Liver (tissue), 9 donors: Measurements from ENCODE around the gene UBXN1. TPM values are rescaled to one million over a fixed set of nuclear protein-coding genes. Genes with fewer than 3 reads are reported as not detected.

Experiments
- DNase-seq: peaks from one replicate; pipeline ENCODE4 v3.0.0-alpha.2; 2017; ENCODE audit warnings: low spot score
- H3K27ac ChIP-seq, 2 donors: one replicate each; pipeline ENCODE4 v1.7.0; 2013; ENCODE audit warnings: inconsistent platforms in 2 of 2, low read length in 2 of 2, control low read depth in 1 of 2, low read depth in 1 of 2, mild to moderate bottlenecking in 1 of 2
- H3K27me3 ChIP-seq, 4 donors: one replicate each; pipeline versions ENCODE4 v1.6.1 to v1.7.0; 2013; ENCODE audit warnings: low read length in 3 of 4, inconsistent platforms in 1 of 4, mild to moderate bottlenecking in 1 of 4, moderate library complexity in 1 of 4; ENCODE audit not compliant: control insufficient read depth in 4 of 4, insufficient read depth in 4 of 4
- H3K36me3 ChIP-seq, 4 donors: one replicate each; pipeline versions ENCODE4 v1.6.1 to v1.7.0; 2013; ENCODE audit warnings: low read length in 3 of 4, mild to moderate bottlenecking in 3 of 4, low read depth in 1 of 4, moderate library complexity in 1 of 4; ENCODE audit not compliant: control insufficient read depth in 4 of 4, insufficient read depth in 3 of 4
- H3K4me1 ChIP-seq, 4 donors: one replicate each; pipeline versions ENCODE4 v1.6.1 to v1.7.0; 2013; ENCODE audit warnings: low read length in 3 of 4, mild to moderate bottlenecking in 3 of 4, moderate library complexity in 1 of 4; ENCODE audit not compliant: control insufficient read depth in 4 of 4, insufficient read depth in 4 of 4
- H3K4me3 ChIP-seq, 3 donors: one replicate each; pipeline versions ENCODE4 v1.6.1 to v1.7.0; 2013; ENCODE audit warnings: low read length in 3 of 3, control low read depth in 1 of 3, low read depth in 1 of 3, mild to moderate bottlenecking in 1 of 3
- H3K9ac ChIP-seq, 2 donors: one replicate each; pipeline ENCODE4 v1.7.0; 2013; ENCODE audit warnings: low read length in 2 of 2, mild to moderate bottlenecking in 2 of 2, moderate library complexity in 2 of 2, control low read depth in 1 of 2, low read depth in 1 of 2
- H3K9me3 ChIP-seq, 4 donors: one replicate each; pipeline versions ENCODE4 v1.6.1 to v1.7.0; 2013; ENCODE audit warnings: low read length in 3 of 4; ENCODE audit not compliant: control insufficient read depth in 4 of 4
- ATF3 ChIP-seq: IDR thresholded peaks from 2 replicates; pipeline ENCODE4 v1.6.1; 2016; ENCODE audit warnings: antibody characterized with exemption
- EGR1 ChIP-seq, 2 donors: IDR thresholded peaks; 2 replicates each; pipeline ENCODE4 v1.6.1; 2016 to 2018; ENCODE audit warnings: antibody characterized with exemption in 2 of 2, low read depth in 2 of 2
- FOXA1 ChIP-seq: IDR thresholded peaks from 2 replicates; pipeline ENCODE4 v1.6.1; 2016; ENCODE audit warnings: antibody characterized with exemption
- FOXA2 ChIP-seq: IDR thresholded peaks from 2 replicates; pipeline ENCODE4 v1.6.1; 2016; ENCODE audit warnings: antibody characterized with exemption
- GABPA ChIP-seq, 2 donors: IDR thresholded peaks in 1 of 2; conservative IDR thresholded peaks in 1 of 2; 2 replicates each; pipeline ENCODE4 v1.6.1; 2016; ENCODE audit warnings: antibody characterized with exemption in 2 of 2, mild to moderate bottlenecking in 1 of 2, moderate library complexity in 1 of 2
- HNF4A ChIP-seq, 2 donors: conservative IDR thresholded peaks; 2 replicates each; pipeline ENCODE4 v1.6.1; 2016; ENCODE audit warnings: antibody characterized with exemption in 2 of 2, mild to moderate bottlenecking in 2 of 2
- HNF4G ChIP-seq: IDR thresholded peaks from 2 replicates; pipeline ENCODE4 v1.6.1; 2016; ENCODE audit warnings: antibody characterized with exemption
- JUND ChIP-seq, 2 donors: IDR thresholded peaks; 2 replicates each; pipeline ENCODE4 v1.6.1; 2016; ENCODE audit warnings: antibody characterized with exemption in 2 of 2
- MAX ChIP-seq: IDR thresholded peaks from 2 replicates; pipeline ENCODE4 v1.6.1; 2016; ENCODE audit warnings: antibody characterized with exemption
- NR2F2 ChIP-seq: IDR thresholded peaks from 2 replicates; pipeline ENCODE4 v1.6.1; 2016; ENCODE audit warnings: antibody characterized with exemption
- RAD21 ChIP-seq, 2 donors: IDR thresholded peaks; 2 replicates each; pipeline ENCODE4 v1.6.1; 2016; ENCODE audit warnings: antibody characterized with exemption in 2 of 2, mild to moderate bottlenecking in 2 of 2
- RXRA ChIP-seq, 2 donors: IDR thresholded peaks; 2 replicates each; pipeline ENCODE4 v1.6.1; 2017 to 2018; ENCODE audit warnings: antibody characterized with exemption in 2 of 2, mild to moderate bottlenecking in 1 of 2
- SP1 ChIP-seq: IDR thresholded peaks from 2 replicates; pipeline ENCODE4 v1.6.1; 2018; ENCODE audit warnings: antibody characterized with exemption, mild to moderate bottlenecking
- TAF1 ChIP-seq: conservative IDR thresholded peaks from 2 replicates; pipeline ENCODE4 v1.6.1; 2016; ENCODE audit warnings: antibody characterized with exemption, mild to moderate bottlenecking
- YY1 ChIP-seq: IDR thresholded peaks from 2 replicates; pipeline ENCODE4 v1.6.1; 2016; ENCODE audit warnings: antibody characterized with exemption, mild to moderate bottlenecking
- ZBTB33 ChIP-seq: IDR thresholded peaks from 2 replicates; pipeline ENCODE4 v1.6.1; 2016; ENCODE audit warnings: antibody characterized with exemption
- WGBS: extraction: QIAGEN DNeasy Blood & Tissue Kit; methylation state at CpG from one replicate; pipeline ENCODE4 v1.1.7; 2013; 5-methylcytosine and 5-hydroxymethylcytosine counted together
- polyA plus RNA-seq, 2 donors: library from polyadenylated mRNA; stranded (reverse) in 1 of 2; unstranded in 1 of 2; fragments of 200-250 nt in 1 of 2; fragments of >200 nt in 1 of 2; fragmentation: Nextera tagmentation in 1 of 2; extraction: Ambion mirVana in 1 of 2; gene quantifications; one replicate each; pipeline versions ENCODE4 v1.2.1 to v1.2.3, GENCODE V29; 2013 to 2015
- total RNA-seq, 2 donors: library from RNA; depleted of rRNA; stranded (reverse); fragments of >200 nt; gene quantifications; one replicate each; pipeline ENCODE4 v1.2.3, GENCODE V29; 2014
- TF ChIP-seq, protein P1 (sequence below): IDR thresholded peaks from 2 replicates; pipeline ENCODE4 v1.6.1; 2016; ENCODE audit warnings: antibody characterized with exemption, mild to moderate bottlenecking
- TF ChIP-seq, protein P2 (sequence below): fragments of 150-350 bp; IDR thresholded peaks from 2 replicates; pipeline ENCODE4 v1.5.1; 2017; ENCODE audit warnings: improper control_type of control experiment, low read depth, low read length; ENCODE audit not compliant: missing input control
- donor health status: healthy.
- donor health status: healthy.
- donor health status: healthy.
- donor health status: healthy.
- donor health status: healthy.

UBXN1 gene
- total and polyA plus RNA-seq, 4 donors = 31.4 to 45.7 (median 41.2) TPM

DNA sequence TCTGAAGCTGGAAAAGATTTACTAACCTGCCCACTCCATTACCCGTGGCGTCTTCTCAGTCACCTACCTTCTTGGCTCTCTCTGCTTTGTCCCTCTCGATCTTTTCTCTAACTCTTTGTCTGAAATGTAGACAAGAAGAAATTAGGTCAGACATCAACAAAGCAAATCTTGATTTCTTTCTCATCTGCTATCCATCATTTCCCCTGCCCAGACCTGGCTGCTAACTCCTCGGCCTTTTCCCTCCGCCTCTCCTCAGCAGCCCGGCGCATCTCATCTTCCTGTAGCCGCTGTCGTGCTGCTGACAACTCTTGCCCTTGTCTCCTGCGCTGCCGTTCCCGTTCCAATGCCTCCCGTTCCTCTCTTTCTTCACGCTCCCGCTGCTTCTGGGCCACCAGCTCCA is 1.2 kb downstream of the UBXN1 start:
- Histone ChIP-seq H3K27me3 (no peaks in the 10 kb centered on the region), H3K4me3 (no peak overlapping the region), H3K9ac (peak overlapping the region in 1 of 2 donors; percentile 64), H3K9me3 (no peaks in the 10 kb centered on the region), H3K4me1 (peaks cover 4 to 45% (median 39%) of the 10 kb centered on the region in 4 donors), H3K27ac (no peak overlapping the region), H3K36me3 (peaks cover 0 to 6% (median 3%) of the 10 kb centered on the region in 4 donors)
- no peak for DNase-seq
- 88% methylated on average over 15 of the region's 15 CpGs for WGBS
- TF ChIP-seq YY1 = no peak
- TF ChIP-seq TAF1 = no peak
- no peak for TF ChIP-seq EGR1 (IDR thresholded peaks at IDR 0.05; ENCODE audit: low read depth in 2 of 2)
- TF ChIP-seq RXRA (IDR thresholded peaks at IDR 0.05) = no peak
- no peak for TF ChIP-seq SP1
- no peak for TF ChIP-seq JUND (IDR thresholded peaks at IDR 0.05)
- TF ChIP-seq, protein P1, sequence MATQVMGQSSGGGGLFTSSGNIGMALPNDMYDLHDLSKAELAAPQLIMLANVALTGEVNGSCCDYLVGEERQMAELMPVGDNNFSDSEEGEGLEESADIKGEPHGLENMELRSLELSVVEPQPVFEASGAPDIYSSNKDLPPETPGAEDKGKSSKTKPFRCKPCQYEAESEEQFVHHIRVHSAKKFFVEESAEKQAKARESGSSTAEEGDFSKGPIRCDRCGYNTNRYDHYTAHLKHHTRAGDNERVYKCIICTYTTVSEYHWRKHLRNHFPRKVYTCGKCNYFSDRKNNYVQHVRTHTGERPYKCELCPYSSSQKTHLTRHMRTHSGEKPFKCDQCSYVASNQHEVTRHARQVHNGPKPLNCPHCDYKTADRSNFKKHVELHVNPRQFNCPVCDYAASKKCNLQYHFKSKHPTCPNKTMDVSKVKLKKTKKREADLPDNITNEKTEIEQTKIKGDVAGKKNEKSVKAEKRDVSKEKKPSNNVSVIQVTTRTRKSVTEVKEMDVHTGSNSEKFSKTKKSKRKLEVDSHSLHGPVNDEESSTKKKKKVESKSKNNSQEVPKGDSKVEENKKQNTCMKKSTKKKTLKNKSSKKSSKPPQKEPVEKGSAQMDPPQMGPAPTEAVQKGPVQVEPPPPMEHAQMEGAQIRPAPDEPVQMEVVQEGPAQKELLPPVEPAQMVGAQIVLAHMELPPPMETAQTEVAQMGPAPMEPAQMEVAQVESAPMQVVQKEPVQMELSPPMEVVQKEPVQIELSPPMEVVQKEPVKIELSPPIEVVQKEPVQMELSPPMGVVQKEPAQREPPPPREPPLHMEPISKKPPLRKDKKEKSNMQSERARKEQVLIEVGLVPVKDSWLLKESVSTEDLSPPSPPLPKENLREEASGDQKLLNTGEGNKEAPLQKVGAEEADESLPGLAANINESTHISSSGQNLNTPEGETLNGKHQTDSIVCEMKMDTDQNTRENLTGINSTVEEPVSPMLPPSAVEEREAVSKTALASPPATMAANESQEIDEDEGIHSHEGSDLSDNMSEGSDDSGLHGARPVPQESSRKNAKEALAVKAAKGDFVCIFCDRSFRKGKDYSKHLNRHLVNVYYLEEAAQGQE = no peak
- TF ChIP-seq NR2F2 = no peak
- no peak for TF ChIP-seq GABPA (IDR thresholded peaks at IDR 0.05 in 1 of 2, conservative IDR thresholded peaks at IDR 0.05 in 1 of 2)

- TF ChIP-seq FOXA1 (no peak), FOXA2 (no peak), EGR1 (IDR thresholded peaks at IDR 0.05; ENCODE audit: low read depth in 2 of 2) (no peak), HNF4G (no peak), SP1 (no peak), YY1 (no peak), RXRA (IDR thresholded peaks at IDR 0.05) (no peak), MAX (no peak), GABPA (IDR thresholded peaks at IDR 0.05 in 1 of 2, conservative IDR thresholded peaks at IDR 0.05 in 1 of 2) (no peak), JUND (IDR thresholded peaks at IDR 0.05) (no peak), TAF1 (no peak), NR2F2 (no peak), RAD21 (IDR thresholded peaks at IDR 0.05) (no peak), HNF4A (conservative IDR thresholded peaks at IDR 0.05) (no peak), ZBTB33 (no peak), ATF3 (no peak)
- TF ChIP-seq, protein P2, sequence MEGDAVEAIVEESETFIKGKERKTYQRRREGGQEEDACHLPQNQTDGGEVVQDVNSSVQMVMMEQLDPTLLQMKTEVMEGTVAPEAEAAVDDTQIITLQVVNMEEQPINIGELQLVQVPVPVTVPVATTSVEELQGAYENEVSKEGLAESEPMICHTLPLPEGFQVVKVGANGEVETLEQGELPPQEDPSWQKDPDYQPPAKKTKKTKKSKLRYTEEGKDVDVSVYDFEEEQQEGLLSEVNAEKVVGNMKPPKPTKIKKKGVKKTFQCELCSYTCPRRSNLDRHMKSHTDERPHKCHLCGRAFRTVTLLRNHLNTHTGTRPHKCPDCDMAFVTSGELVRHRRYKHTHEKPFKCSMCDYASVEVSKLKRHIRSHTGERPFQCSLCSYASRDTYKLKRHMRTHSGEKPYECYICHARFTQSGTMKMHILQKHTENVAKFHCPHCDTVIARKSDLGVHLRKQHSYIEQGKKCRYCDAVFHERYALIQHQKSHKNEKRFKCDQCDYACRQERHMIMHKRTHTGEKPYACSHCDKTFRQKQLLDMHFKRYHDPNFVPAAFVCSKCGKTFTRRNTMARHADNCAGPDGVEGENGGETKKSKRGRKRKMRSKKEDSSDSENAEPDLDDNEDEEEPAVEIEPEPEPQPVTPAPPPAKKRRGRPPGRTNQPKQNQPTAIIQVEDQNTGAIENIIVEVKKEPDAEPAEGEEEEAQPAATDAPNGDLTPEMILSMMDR = no peak
- TF ChIP-seq, protein P1 = no peak
- Histone ChIP-seq H3K9ac (no peak overlapping the region), H3K9me3 (no peaks in the 10 kb centered on the region), H3K4me1 (peaks cover 7 to 50% (median 41%) of the 10 kb centered on the region in 4 donors), H3K36me3 (peaks cover 0 to 6% (median 3%) of the 10 kb centered on the region in 4 donors), H3K4me3 (no peak overlapping the region), H3K27me3 (no peaks in the 10 kb centered on the region), H3K27ac (no peak overlapping the region)
- 82% methylated on average over 6 of the region's 6 CpGs for WGBS
- no peak for DNase-seq
Measured at GRCh38 chr11:62677156-62677555, 1.7 kb downstream of the UBXN1 start.
